Ecto neural progenitor cell (in vitro differentiated cells): ENCODE measurements around the gene LSM7.
A peak's percentile ranks its signal among the peaks of the same experiment; 100 is the strongest.

Experiments used
- DNase-seq: peaks from one replicate; pipeline ENCODE4 v3.0.0-alpha.2; 2018; ENCODE audit warnings: low spot score

Gene LSM7

GRCh38 chr19:2276429-2276986, 51.9 kb downstream of the LSM7 start:
- no peak for DNase-seq

- no peak for DNase-seq
These were observed 52.6 kb downstream of the LSM7 start for GRCh38 chr19:2275588-2276428.

- peak; percentile 79 for DNase-seq
These were observed 53.4 kb downstream of the LSM7 start for GRCh38 chr19:2274931-2275535.

- DNase-seq, result no peak
These were observed 54.1 kb downstream of the LSM7 start for GRCh38 chr19:2274185-2274711.

GRCh38 chr19:2273356-2274184, 54.8 kb downstream of the LSM7 start:
- DNase-seq, result peak; percentile 93
